HepG2 (cell line): ENCODE measurements around the gene MYO5A. TPM values are rescaled to one million over a fixed set of nuclear protein-coding genes. Genes with fewer than 3 reads are reported as not detected.

Experiments used
- ATF3 ChIP-seq: sonication (generic); formaldehyde crosslinking; IDR thresholded peaks from 2 replicates; pipeline ENCODE4 v1.4.0; 2020; ENCODE audit warnings: missing genetic modification reagents
- CREM ChIP-seq, 2 experiments: sonication (generic) in 1 of 2; formaldehyde crosslinking in 1 of 2; IDR thresholded peaks; 2 replicates each; pipeline versions ENCODE4 v1.4.0 to v1.6.1; 2016 to 2020; ENCODE audit warnings: antibody characterized with exemption in 1 of 2, mild to moderate bottlenecking in 1 of 2, missing genetic modification reagents in 1 of 2
- DNMT1 ChIP-seq: sonication (generic); formaldehyde crosslinking; IDR thresholded peaks from 2 replicates; pipeline ENCODE4 v1.5.1; 2020; ENCODE audit warnings: mild to moderate bottlenecking, missing genetic modification reagents
- FOSL1 ChIP-seq: sonication (generic); formaldehyde crosslinking; IDR thresholded peaks from 2 replicates; pipeline ENCODE4 v1.9.0; 2021; ENCODE audit warnings: missing genetic modification reagents, borderline replicate concordance
- HOMEZ ChIP-seq: IDR thresholded peaks from 2 replicates; pipeline ENCODE4 v1.6.1; 2016; ENCODE audit warnings: low read depth
- MED13 ChIP-seq: sonication (generic); formaldehyde crosslinking; IDR thresholded peaks from 2 replicates; pipeline ENCODE4 v1.5.0; 2020; ENCODE audit warnings: missing genetic modification reagents
- MLX ChIP-seq: IDR thresholded peaks from 2 replicates; pipeline ENCODE4 v1.6.1; 2016
- NFE2L1 ChIP-seq: sonication (generic); formaldehyde crosslinking; IDR thresholded peaks from 2 replicates; pipeline ENCODE4 v1.4.0; 2020; ENCODE audit warnings: missing genetic modification reagents, mild to moderate bottlenecking, borderline replicate concordance
- NR2F1 ChIP-seq, 2 experiments: fragments of 450-650 bp in 1 of 2; formaldehyde crosslinking in 1 of 2; IDR thresholded peaks; 2 replicates each; pipeline versions ENCODE4 v1.5.0 to v1.6.1; 2016 to 2020; ENCODE audit warnings: mild to moderate bottlenecking in 1 of 2, missing compliant biosample characterization in 1 of 2, missing genetic modification reagents in 1 of 2, moderate library complexity in 1 of 2
- PHF5A ChIP-seq: IDR thresholded peaks from one replicate; pipeline ENCODE4 v1.6.1; 2018; ENCODE audit warnings: low read depth, missing genetic modification reagents; ENCODE audit not compliant: unreplicated experiment
- PHF8 ChIP-seq: sonication (generic); formaldehyde crosslinking; IDR thresholded peaks from 2 replicates; pipeline ENCODE4 v1.5.0; 2020; ENCODE audit warnings: missing genetic modification reagents
- TAF1 ChIP-seq: sonication (generic); formaldehyde crosslinking; IDR thresholded peaks from 2 replicates; pipeline ENCODE4 v1.4.0; 2020; ENCODE audit warnings: missing genetic modification reagents
- ZC3H13 ChIP-seq: sonication (generic); formaldehyde crosslinking; IDR thresholded peaks from 2 replicates; pipeline ENCODE4 v1.8.1; 2023; ENCODE audit warnings: mild to moderate bottlenecking, missing genetic modification reagents, moderate library complexity
- ZNF20 ChIP-seq: sonication (generic); formaldehyde crosslinking; IDR thresholded peaks from 2 replicates; pipeline ENCODE4 v1.4.0; 2020; ENCODE audit warnings: mild to moderate bottlenecking, moderate library complexity, missing genetic modification reagents
- ZNF253 ChIP-seq: sonication (generic); formaldehyde crosslinking; IDR thresholded peaks from 2 replicates; pipeline ENCODE4 v1.8.0; 2022; ENCODE audit warnings: mild to moderate bottlenecking, missing genetic modification reagents, borderline replicate concordance
- ZNF296 ChIP-seq: sonication (generic); formaldehyde crosslinking; conservative IDR thresholded peaks from 2 replicates; pipeline ENCODE4 v1.5.0; 2020; ENCODE audit warnings: mild to moderate bottlenecking, missing genetic modification reagents
- ZNF761 ChIP-seq: sonication (generic); formaldehyde crosslinking; conservative IDR thresholded peaks from 2 replicates; pipeline ENCODE4 v1.4.0; 2020; ENCODE audit warnings: mild to moderate bottlenecking, missing genetic modification reagents
- ZNF83 ChIP-seq: sonication (generic); formaldehyde crosslinking; IDR thresholded peaks from 2 replicates; pipeline ENCODE4 v1.4.0; 2020; ENCODE audit warnings: missing genetic modification reagents, mild to moderate bottlenecking, borderline replicate concordance
- polyA plus RNA-seq, 8 experiments: library from polyadenylated mRNA; depleted of rRNA in 3 of 8; stranded (reverse) in 7 of 8; unstranded in 1 of 8; fragments of >200 nt; fragmentation: Illumina TruSeq in 4 of 8; extraction: Trizol in 4 of 8; gene quantifications; 2 replicates each; pipeline versions ENCODE4 v1.2.1 to v1.2.3, GENCODE V29; 2011 to 2016; ENCODE audit warnings: low read depth in 4 of 8, missing spikeins in 1 of 8, mixed read lengths in 1 of 8; ENCODE audit not compliant: insufficient read depth in 1 of 8
- total RNA-seq, 5 experiments: library from RNA; depleted of rRNA; stranded (reverse); fragments of >200 nt; fragmentation: Illumina TruSeq; extraction: Trizol; gene quantifications; 2 replicates each; pipeline ENCODE4 v1.2.3, GENCODE V29; 2016; ENCODE audit warnings: low read depth in 1 of 5
- TF ChIP-seq, protein P1 (sequence below): sonication (generic); formaldehyde crosslinking; IDR thresholded peaks from 2 replicates; pipeline ENCODE4 v1.8.1; 2023; ENCODE audit warnings: mild to moderate bottlenecking, missing genetic modification reagents, borderline replicate concordance
- TF ChIP-seq, protein P2 (sequence below): sonication (generic); formaldehyde crosslinking; IDR thresholded peaks from 2 replicates; pipeline ENCODE4 v1.9.0; 2022; ENCODE audit warnings: missing genetic modification reagents, mild to moderate bottlenecking, borderline replicate concordance
- TF ChIP-seq, protein P3 (sequence below): sonication (generic); formaldehyde crosslinking; IDR thresholded peaks from 2 replicates; pipeline ENCODE4 v1.5.1; 2020; ENCODE audit warnings: mild to moderate bottlenecking, missing genetic modification reagents, borderline replicate concordance

The MYO5A gene
- total and polyA plus RNA-seq, 2 of the 13 experiments (the other 11 are each of a cell fraction or from before 2014, with no cell fraction given), result 2.8 to 4.8 TPM

DNA sequence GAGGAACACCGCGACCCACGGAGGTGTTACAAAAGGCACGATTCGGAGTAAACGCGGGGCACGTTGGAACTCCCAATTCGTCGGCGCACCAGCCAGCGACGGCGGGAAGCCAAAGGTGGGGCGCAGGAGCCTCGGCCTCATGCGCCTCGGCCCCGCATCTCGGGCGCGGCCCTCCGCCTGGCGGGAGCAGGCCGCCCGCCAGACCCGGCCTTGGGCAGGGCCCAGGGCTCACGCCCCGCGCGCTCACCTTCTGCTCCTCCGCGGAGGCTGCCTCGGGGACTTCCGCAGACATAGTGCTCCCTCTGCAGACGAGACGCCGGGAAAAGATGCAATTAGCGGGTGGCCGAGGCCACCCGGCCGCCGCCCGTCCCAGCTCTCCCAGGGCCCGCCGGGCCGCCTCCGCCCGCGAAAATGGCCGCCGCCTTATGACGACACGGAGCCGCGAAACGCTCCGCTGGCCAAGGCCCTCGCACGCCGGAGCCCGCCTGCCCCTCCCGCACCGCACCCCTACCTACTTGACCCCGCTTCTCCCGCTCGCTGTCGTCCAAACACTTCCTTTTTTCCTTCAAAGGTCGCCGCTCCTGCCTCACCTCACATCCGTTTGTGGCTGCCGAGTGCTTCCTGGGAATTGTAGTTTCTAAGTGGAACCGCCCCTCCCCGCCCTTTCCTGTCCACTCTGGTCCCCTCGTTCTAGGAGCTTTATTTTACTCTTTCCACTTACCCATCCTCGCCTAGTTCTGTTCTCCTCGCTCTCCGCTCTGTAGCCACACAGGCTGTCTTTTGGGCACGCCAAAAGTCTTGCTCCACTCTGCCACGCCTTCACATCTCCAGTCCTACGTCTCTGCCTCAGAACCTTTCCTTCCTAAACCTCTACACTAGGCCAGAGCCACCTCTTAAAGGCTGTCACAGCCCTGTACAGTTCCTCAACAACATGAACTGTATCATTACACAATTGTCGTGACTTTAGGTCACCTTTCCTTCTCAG lies 40.2 kb upstream of the MYO5A start, which contains the start of gene ARPP19 (continued):
- no peak for TF ChIP-seq ZNF761 (CRISPR knock-in tag)
- TF ChIP-seq PHF8 (CRISPR knock-in tag), result peak; percentile 89
- TF ChIP-seq CREM (IDR thresholded peaks at IDR 0.05), result peak; percentile 94
- no peak for TF ChIP-seq CREM (CRISPR knock-in tag; IDR thresholded peaks at IDR 0.05)
- peak; percentile 83 for TF ChIP-seq PHF5A (CRISPR knock-in tag)
- peak; percentile 56; the same call in 1 of the 2 replicates for TF ChIP-seq HOMEZ (CRISPR knock-in tag)
- TF ChIP-seq DNMT1 (CRISPR knock-in tag), result no peak
- TF ChIP-seq MLX, result 0 out of 2 replicates have a peak, but pooled peaks have one; percentile 15
- no peak for TF ChIP-seq ZC3H13 (CRISPR knock-in tag)
- TF ChIP-seq TAF1 (CRISPR knock-in tag), result peak; percentile 67
- 0 out of 2 replicates have a peak, but pooled peaks have one; percentile 76 for TF ChIP-seq ZNF296 (CRISPR knock-in tag)
- TF ChIP-seq ZNF83, result no peak; the same call in 1 of the 2 replicates
- TF ChIP-seq, protein P1, sequence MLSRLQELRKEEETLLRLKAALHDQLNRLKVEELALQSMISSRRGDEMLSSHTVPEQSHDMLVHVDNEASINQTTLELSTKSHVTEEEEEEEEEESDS (CRISPR knock-in tag), result peak; percentile 65; the same call in 1 of the 2 replicates
- TF ChIP-seq, protein P2, sequence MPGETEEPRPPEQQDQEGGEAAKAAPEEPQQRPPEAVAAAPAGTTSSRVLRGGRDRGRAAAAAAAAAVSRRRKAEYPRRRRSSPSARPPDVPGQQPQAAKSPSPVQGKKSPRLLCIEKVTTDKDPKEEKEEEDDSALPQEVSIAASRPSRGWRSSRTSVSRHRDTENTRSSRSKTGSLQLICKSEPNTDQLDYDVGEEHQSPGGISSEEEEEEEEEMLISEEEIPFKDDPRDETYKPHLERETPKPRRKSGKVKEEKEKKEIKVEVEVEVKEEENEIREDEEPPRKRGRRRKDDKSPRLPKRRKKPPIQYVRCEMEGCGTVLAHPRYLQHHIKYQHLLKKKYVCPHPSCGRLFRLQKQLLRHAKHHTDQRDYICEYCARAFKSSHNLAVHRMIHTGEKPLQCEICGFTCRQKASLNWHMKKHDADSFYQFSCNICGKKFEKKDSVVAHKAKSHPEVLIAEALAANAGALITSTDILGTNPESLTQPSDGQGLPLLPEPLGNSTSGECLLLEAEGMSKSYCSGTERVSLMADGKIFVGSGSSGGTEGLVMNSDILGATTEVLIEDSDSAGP (CRISPR knock-in tag), result peak; percentile 93; the same call in 1 of the 2 replicates
- TF ChIP-seq NFE2L1, result no peak
- TF ChIP-seq, protein P3, sequence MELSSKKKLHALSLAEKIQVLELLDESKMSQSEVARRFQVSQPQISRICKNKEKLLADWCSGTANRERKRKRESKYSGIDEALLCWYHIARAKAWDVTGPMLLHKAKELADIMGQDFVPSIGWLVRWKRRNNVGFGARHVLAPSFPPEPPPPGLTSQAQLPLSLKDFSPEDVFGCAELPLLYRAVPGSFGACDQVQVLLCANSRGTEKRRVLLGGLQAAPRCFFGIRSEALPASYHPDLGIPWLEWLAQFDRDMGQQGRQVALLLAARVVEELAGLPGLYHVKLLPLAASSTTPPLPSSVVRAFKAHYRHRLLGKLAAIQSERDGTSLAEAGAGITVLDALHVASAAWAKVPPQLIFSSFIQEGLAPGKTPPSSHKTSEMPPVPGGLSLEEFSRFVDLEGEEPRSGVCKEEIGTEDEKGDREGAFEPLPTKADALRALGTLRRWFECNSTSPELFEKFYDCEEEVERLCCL (CRISPR knock-in tag), result no peak
- peak; percentile 89 for TF ChIP-seq MED13 (CRISPR knock-in tag)
- TF ChIP-seq ATF3 (CRISPR knock-in tag), result no peak; the same call in none of the 2 replicates
- TF ChIP-seq ZNF20, result no peak
- TF ChIP-seq FOSL1 (CRISPR knock-in tag), result no peak
- 0 out of 2 replicates have a peak, but pooled peaks have one; percentile 82 for TF ChIP-seq ZNF253 (CRISPR knock-in tag)
- peak; percentile 58 to 64; a peak in 2 of 4 replicates for TF ChIP-seq NR2F1 (CRISPR knock-in tag; IDR thresholded peaks at IDR 0.05)
